Measurements from ENCODE around the gene ZNF649.
"Not testable (repeated sequence)": the region's sequence is repeated elsewhere in the genome, so short reads cannot be mapped to it uniquely, and the experiment has no call there.

DNA sequence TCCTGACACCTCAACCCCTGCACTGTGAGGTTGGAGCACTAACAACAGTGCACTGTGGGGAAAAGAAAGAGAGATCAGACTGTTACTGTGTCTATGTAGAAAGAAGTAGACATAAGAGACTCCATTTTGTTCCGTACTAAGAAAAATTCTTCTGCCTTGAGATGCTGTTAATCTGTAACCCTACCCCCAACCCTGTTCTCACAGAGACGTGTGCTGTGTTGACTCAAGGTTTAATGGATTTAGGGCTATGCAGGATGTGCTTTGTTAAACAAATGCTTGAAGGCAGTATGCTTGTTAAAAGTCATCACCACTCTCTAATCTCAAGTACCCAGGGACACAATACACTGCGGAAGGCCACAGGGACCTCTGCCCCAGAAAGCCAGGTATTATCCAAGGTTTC lies 822 bp upstream of the ZNF649 start:
- TF ChIP-seq, protein P1, sequence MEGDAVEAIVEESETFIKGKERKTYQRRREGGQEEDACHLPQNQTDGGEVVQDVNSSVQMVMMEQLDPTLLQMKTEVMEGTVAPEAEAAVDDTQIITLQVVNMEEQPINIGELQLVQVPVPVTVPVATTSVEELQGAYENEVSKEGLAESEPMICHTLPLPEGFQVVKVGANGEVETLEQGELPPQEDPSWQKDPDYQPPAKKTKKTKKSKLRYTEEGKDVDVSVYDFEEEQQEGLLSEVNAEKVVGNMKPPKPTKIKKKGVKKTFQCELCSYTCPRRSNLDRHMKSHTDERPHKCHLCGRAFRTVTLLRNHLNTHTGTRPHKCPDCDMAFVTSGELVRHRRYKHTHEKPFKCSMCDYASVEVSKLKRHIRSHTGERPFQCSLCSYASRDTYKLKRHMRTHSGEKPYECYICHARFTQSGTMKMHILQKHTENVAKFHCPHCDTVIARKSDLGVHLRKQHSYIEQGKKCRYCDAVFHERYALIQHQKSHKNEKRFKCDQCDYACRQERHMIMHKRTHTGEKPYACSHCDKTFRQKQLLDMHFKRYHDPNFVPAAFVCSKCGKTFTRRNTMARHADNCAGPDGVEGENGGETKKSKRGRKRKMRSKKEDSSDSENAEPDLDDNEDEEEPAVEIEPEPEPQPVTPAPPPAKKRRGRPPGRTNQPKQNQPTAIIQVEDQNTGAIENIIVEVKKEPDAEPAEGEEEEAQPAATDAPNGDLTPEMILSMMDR (IDR thresholded peaks at IDR 0.05), result not testable (repeated sequence)
- not testable (repeated sequence) for TF ChIP-seq POLR2AphosphoS5 (IDR thresholded peaks at IDR 0.05; ENCODE audit: low read depth, low read length); SIN3A (IDR thresholded peaks at IDR 0.05; ENCODE audit: borderline replicate concordance, insufficient read depth, low read depth, low read length)

All from Panc1 (cell line).